Gastroesophageal sphincter (tissue), 4 donors: Measurements from ENCODE around the gene SPRY4. TPM values are rescaled to one million over a fixed set of nuclear protein-coding genes. Genes with fewer than 3 reads are reported as not detected.

Experiments used
- ATAC-seq: fragments of 150-250 bp; one replicate; pipeline ENCODE4 v1.9.1; 2016; ENCODE audit warnings: mild to moderate bottlenecking, moderate library complexity
- H3K27ac ChIP-seq, 4 donors: fragments of 200-600 bp; sonication (generic) in 3 of 4; 1 replicate in 3 of 4; 2 replicates in 1 of 4; pipeline ENCODE4 v1.5.1; 2016 to 2019
- H3K27me3 ChIP-seq: fragments of 200-600 bp; sonication (generic); one replicate; pipeline ENCODE4 v1.5.1; 2019
- H3K36me3 ChIP-seq, 2 donors: fragments of 200-600 bp; sonication (generic); one replicate each; pipeline ENCODE4 v1.5.1; 2019; ENCODE audit warnings: control low read depth in 1 of 2
- H3K4me1 ChIP-seq, 3 donors: fragments of 200-600 bp; sonication (generic); 1 replicate in 2 of 3; 2 replicates in 1 of 3; pipeline ENCODE4 v1.5.1; 2016 to 2019; ENCODE audit warnings: control low read depth in 2 of 3
- H3K4me3 ChIP-seq, 2 donors: fragments of 200-600 bp; sonication (generic); one replicate each; pipeline ENCODE4 v1.5.1; 2019; ENCODE audit warnings: mild to moderate bottlenecking in 1 of 2, moderate library complexity in 1 of 2
- H3K9me3 ChIP-seq, 3 donors: fragments of 200-600 bp; sonication (generic); one replicate each; pipeline ENCODE4 v1.5.1; 2017 to 2019; ENCODE audit warnings: control low read depth in 2 of 3
- EP300 ChIP-seq: sonication (generic); formaldehyde crosslinking; IDR thresholded peaks from one replicate; pipeline ENCODE4 v1.6.1; 2017; ENCODE audit warnings: antibody characterized with exemption, mild to moderate bottlenecking
- POLR2A ChIP-seq, 2 donors: fragments of 450-650 bp; IDR thresholded peaks; one replicate each; pipeline ENCODE4 v1.6.1; 2017; ENCODE audit warnings: antibody characterized with exemption in 2 of 2, mild to moderate bottlenecking in 2 of 2, moderate library complexity in 1 of 2
- POLR2AphosphoS5 ChIP-seq: sonication (generic); formaldehyde crosslinking; IDR thresholded peaks from one replicate; pipeline ENCODE4 v1.6.1; 2017; ENCODE audit warnings: antibody characterized with exemption
- WGBS, 2 donors: methylation state at CpG; one replicate each; pipeline ENCODE4 v1.1.5; 2018; ENCODE audit warnings: low coverage in 1 of 2; 5-methylcytosine and 5-hydroxymethylcytosine counted together
- total RNA-seq, 4 donors: library from RNA; depleted of rRNA; stranded (reverse); fragments of >200 nt; gene quantifications; one replicate each; pipeline ENCODE4 v1.1.0, GENCODE V29; 2016
- TF ChIP-seq, protein P1 (sequence below), 4 experiments: fragments of 200-600 bp in 2 of 4; fragments of 450-650 bp in 2 of 4; sonication (generic) in 1 of 4; IDR thresholded peaks; one replicate each; pipeline ENCODE4 v1.5.1; 2017 to 2019; ENCODE audit warnings: antibody characterized with exemption in 4 of 4, mild to moderate bottlenecking in 2 of 4, moderate library complexity in 2 of 4

SPRY4 gene
- total RNA-seq, 4 donors from 2014 or later, result 9.2 to 18.1 (median 12.7) TPM

DNA sequence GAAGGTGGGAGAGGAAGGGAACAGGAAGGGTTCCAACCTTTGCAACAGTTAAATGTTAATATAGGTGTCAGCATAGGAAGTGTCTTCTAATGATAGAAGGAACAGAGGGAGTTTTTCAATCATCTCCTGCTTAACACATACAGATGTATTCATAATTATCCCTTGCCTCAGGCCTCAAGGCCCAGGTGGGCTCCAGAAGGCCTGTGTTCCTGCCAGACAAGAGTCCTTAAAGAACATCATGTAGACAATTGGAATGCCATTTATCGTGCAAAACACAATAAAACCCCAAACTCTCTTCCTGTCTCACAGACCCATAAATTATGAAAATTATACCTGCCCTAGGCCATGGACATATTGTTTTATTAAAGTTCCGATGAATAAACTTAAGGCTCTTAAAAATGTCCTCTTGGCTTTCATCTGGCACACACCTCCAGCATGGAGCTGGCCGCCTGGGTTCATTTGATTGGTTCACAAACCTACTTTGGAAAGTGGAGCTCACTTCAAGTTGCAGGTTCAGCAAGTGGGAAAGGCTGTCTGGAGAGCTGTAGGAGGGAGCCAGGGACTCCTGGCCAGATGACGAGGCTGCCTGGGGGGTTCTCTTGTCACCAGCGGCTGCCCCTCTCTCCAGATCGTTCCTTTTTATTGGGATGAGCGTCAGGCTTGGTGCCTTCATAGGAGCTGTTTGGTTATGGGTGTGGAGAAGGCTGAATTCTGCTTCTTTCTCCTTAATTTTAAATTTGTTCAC lies 17.5 kb downstream of the SPRY4 start:
- H3K27ac ChIP-seq, result no peak overlapping the region
- no peak for ATAC-seq
- H3K4me1 ChIP-seq, result no peaks in the 10 kb centered on the region
- no peaks in the 10 kb centered on the region for H3K9me3 ChIP-seq
- H3K27me3 ChIP-seq, result no peaks in the 10 kb centered on the region
- H3K4me3 ChIP-seq, result no peak overlapping the region
- peaks cover 0 to 8% of the 10 kb centered on the region in 2 donors for H3K36me3 ChIP-seq
- TF ChIP-seq POLR2AphosphoS5, result no peak
- no peak for TF ChIP-seq POLR2A (IDR thresholded peaks at IDR 0.05)
- no peak for TF ChIP-seq EP300
- TF ChIP-seq, protein P1, sequence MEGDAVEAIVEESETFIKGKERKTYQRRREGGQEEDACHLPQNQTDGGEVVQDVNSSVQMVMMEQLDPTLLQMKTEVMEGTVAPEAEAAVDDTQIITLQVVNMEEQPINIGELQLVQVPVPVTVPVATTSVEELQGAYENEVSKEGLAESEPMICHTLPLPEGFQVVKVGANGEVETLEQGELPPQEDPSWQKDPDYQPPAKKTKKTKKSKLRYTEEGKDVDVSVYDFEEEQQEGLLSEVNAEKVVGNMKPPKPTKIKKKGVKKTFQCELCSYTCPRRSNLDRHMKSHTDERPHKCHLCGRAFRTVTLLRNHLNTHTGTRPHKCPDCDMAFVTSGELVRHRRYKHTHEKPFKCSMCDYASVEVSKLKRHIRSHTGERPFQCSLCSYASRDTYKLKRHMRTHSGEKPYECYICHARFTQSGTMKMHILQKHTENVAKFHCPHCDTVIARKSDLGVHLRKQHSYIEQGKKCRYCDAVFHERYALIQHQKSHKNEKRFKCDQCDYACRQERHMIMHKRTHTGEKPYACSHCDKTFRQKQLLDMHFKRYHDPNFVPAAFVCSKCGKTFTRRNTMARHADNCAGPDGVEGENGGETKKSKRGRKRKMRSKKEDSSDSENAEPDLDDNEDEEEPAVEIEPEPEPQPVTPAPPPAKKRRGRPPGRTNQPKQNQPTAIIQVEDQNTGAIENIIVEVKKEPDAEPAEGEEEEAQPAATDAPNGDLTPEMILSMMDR (IDR thresholded peaks at IDR 0.05), result no peak
- 72 to 88% methylated on average over 5 to 7 of the region's 7 CpGs for WGBS, 2 donors

DNA sequence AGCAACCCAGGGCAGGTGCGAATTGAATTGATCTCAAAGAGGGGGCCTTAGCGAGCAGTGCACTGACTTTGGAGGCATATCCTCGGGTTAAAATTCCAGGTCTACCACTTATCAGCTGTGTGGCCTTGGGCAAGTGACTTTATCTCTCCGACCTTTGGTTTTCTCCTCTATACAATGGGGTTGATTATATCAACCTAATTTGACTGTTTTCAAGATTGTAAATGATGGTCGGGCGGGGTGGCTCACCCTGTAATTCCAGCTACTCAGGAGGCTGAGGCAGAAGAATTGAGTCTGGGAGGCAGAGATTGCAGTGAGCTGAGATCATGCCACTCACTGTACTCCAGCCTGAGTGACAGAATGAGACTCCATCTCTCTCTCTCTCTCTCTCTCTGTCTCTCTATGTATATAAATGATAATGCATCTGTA lies 18.7 kb downstream of the SPRY4 start:
- Histone ChIP-seq H3K27me3 (no peaks in the 10 kb centered on the region), H3K9me3 (no peaks in the 10 kb centered on the region), H3K36me3 (peaks cover 0 to 8% of the 10 kb centered on the region in 2 donors), H3K4me3 (no peak overlapping the region), H3K4me1 (no peaks in the 10 kb centered on the region), H3K27ac (no peak overlapping the region)
- no peak for ATAC-seq
- TF ChIP-seq EP300 (no peak), POLR2AphosphoS5 (no peak)
- 96 to 97% methylated on average over 4 to 5 of the region's 6 CpGs for WGBS, 2 donors

DNA sequence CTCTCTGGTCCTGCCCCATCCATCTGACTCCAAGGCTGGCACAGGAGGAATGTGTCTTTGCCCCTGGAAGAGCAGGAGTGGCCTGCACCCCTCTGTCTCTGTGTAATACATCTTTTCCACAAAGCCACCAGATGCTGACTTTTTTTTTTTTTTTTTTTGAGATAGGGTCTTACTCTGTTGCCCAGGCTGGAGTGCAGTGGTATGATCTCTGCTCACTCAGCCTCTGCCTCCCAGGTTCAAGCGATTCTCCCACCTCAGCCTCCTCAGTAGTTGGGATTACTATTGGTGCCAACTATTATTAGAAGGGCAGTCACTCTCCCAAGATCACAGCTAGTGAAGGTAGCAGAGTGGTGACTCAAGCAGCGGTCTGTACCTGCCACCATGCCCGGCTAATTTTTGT lies 19.6 kb downstream of the SPRY4 start:
- TF ChIP-seq, protein P1 (IDR thresholded peaks at IDR 0.05), result no peak
- TF ChIP-seq EP300 (no peak), POLR2A (IDR thresholded peaks at IDR 0.05) (no peak), POLR2AphosphoS5 (no peak)
- Histone ChIP-seq H3K36me3 (peaks cover 0 to 3% of the 10 kb centered on the region in 2 donors), H3K4me3 (no peak overlapping the region), H3K27ac (no peak overlapping the region), H3K4me1 (no peaks in the 10 kb centered on the region), H3K27me3 (no peaks in the 10 kb centered on the region), H3K9me3 (no peaks in the 10 kb centered on the region)
- no peak for ATAC-seq
- WGBS, 2 donors, result 93 to 100% methylated on average over 2 to 3 of the region's 3 CpGs

DNA sequence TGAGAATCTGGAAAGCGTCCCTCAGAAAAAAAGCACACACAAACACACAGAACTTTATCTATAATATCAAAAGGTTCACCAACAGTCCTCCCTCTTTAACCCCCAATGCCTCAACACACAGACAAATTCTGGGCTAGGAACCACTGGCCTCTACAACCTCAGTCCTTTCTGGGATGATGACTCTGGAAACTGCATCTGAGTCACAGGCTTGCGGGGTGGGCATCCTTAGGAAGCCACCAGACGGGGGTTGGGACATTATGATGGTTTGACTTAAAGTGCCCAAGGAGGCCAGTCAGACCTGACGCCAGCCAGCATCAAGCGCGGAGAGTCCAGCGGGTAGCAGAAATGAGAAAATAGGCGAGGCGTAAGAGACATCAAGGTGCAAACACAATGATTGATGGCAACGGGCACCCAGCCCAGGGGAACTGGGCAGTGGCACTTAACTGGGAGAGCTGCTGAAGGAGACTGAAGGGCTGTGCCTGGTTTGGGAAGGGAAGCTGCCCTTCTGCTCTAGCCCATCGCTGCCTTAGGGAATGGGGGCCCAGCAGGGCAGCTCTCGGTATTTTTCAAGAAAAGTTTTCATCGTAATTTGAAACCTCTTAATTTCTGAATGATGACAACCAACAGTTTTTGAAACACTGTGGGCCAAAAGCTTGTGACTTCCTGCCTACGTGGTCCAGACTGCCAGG lies 20.7 kb downstream of the SPRY4 start:
- WGBS, 2 donors, result 82 to 86% methylated on average over 6 to 12 of the region's 14 CpGs
- no peaks in the 10 kb centered on the region for H3K36me3 ChIP-seq
- no peaks in the 10 kb centered on the region for H3K27me3 ChIP-seq
- H3K27ac ChIP-seq, result no peak overlapping the region
- TF ChIP-seq POLR2A (IDR thresholded peaks at IDR 0.05) (no peak), POLR2AphosphoS5 (no peak), EP300 (no peak)
- TF ChIP-seq, protein P1 (IDR thresholded peaks at IDR 0.05), result no peak
- H3K9me3 ChIP-seq, result no peaks in the 10 kb centered on the region
- H3K4me3 ChIP-seq, result no peak overlapping the region
- H3K4me1 ChIP-seq, result no peaks in the 10 kb centered on the region
- no peak for ATAC-seq

DNA sequence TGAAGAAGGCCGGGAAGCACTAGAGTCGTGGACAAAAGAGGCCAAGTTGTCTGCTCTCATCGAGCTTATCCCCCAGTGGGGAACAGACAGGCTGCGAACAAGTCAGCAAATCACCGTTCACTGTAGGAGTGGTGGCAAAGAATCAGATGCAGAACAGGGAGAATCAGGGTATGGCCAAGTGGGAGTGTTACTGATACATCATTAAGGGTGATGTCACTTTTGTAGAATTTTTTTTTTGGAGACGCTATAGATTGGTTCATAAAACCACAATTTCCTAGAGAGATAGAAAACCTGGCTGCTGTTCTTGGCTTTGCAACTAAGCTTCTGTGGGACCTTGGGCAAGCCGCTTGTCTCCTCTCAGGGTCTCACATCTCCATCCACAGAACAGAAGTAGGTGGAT lies 21.3 kb downstream of the SPRY4 start:
- TF ChIP-seq, protein P1 (IDR thresholded peaks at IDR 0.05), result no peak
- TF ChIP-seq POLR2AphosphoS5 (no peak), EP300 (no peak), POLR2A (IDR thresholded peaks at IDR 0.05) (no peak)

More for the DNA sequence above, 21.3 kb downstream of the SPRY4 start:
- Histone ChIP-seq H3K4me1 (no peaks in the 10 kb centered on the region), H3K9me3 (no peaks in the 10 kb centered on the region), H3K27me3 (no peaks in the 10 kb centered on the region), H3K27ac (no peak overlapping the region), H3K4me3 (no peak overlapping the region), H3K36me3 (no peaks in the 10 kb centered on the region)
- no peak for ATAC-seq
- WGBS, 2 donors, result 81 to 83% methylated on average over 3 to 7 of the region's 7 CpGs
